IPS DF 19.7 (cell line): ENCODE results near the gene TMEM106C.
"Not testable (repeated sequence)": the region's sequence is repeated elsewhere in the genome, so short reads cannot be mapped to it uniquely, and the experiment has no call there.

ENCODE experiments used
- DNase-seq: peaks from one replicate; pipeline ENCODE4 v3.0.0-alpha.2; 2013; ENCODE audit warnings: low read depth, low spot score

The TMEM106C gene

DNA sequence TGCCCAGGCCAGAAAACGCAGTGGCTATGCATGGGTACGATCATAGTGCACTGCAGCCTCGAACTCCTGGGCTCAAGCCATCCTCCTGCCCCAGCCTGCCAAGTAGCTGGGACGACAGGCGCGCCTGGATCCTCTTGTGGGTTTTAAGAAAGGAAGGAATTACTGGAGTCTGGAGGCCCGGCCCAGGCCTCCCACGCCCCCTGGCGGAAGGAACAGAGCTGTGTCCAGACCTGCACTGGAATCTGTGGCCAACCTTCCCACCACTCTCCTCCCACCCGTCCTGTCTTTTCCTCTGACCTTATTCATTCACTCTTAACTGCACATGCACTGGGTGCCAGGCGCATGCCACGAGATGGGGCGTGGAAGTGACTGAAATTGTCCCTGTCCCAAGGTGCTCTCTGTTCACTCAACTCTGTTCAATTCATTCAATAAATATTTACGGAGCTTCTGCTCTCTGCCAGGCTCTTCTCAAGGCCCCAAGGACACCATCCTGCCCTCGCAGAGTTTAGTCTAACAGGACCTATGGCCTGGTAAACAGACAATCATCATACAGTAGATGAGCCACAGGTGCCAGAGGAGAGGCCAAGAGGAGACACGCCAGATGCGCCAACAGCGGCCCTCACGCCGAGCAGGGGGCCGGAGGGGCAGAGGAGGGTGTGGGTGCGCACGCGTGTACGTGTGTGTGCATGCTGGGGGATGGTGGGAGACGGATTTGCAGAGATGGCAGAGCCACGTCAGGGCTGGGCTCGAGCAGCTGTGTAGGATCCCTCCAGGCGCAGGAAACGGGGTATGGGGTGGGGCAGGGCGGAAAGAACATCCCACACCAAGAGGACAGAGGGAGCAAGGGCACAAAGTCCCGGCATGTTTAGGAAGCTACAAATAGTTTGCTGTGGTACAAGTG, 13.7 kb upstream of the TMEM106C start:
- no peak for DNase-seq

- no peak for DNase-seq
These were observed 12.4 kb upstream of the TMEM106C start for GRCh38 chr12:47950856-47951468.

DNA sequence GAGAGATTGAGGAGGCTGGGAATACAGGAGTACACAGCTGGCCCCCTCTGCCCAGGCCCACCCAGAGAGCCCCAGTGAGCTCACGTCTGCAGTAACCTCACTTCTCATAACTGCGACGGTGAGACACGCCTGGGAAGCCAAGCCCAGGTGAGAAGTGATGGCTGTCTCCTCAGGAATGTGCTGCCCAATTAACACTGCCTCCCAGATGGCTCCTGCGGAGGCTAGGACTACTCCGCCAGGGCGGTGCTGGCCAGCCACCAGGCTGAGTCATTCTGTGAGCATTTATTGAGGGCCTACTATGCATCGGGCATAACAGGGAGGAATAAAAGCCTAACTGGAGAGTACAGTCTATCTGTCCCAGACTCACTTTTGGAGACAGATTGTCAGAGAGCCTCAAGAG, 9.3 kb upstream of the TMEM106C start:
- DNase-seq, result no peak

DNA sequence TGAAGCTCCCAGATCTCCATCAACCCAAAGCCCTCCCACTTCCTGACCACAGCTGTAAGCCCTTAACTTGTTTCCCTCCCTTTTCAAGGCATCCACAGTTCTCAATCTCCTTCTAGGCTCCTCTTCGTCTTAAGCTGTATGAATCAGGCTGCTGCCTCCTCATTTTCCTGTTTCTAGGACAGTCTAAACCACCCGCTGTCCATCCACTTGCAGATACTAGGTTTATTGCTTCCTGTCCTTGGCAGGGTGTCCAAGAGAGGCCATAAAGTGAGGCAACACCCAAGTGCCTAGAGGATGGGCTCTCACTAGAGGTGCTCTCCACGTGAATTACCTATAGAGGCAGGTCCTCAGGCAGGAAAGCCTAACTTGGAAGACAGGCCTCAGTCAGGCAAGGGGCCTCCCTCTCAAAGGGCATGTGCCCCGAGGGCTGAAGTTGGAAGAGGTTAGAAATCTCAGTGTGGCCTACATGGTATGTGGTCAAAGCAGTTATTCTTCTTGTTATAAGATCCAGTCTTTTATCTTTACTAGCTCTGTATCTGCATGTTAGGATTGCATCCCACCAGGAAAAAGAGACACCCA, 8.8 kb upstream of the TMEM106C start:
- DNase-seq, result no peak

DNA sequence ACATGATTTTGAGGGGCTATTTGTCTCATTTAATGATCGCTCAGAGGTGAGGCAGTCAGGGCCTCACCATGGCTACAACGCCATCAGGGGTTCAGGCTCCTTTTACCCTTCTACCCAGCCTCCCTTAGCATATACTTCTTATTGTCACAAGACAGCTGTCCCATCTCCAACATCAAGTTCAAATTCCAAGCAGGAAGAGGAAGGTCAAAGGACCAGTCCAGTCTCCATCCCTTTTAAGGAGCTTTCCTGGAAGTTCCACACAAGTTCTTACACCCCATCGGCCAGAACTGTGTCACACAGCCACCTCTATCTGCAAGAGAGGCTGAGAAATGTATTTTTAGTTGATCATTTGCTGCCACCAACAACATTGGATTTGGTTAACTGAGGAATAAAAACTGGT, 8.3 kb upstream of the TMEM106C start:
- no peak for DNase-seq

GRCh38 chr12:47957671-47958070, 5.7 kb upstream of the TMEM106C start:
- DNase-seq, result not testable (repeated sequence)

DNA sequence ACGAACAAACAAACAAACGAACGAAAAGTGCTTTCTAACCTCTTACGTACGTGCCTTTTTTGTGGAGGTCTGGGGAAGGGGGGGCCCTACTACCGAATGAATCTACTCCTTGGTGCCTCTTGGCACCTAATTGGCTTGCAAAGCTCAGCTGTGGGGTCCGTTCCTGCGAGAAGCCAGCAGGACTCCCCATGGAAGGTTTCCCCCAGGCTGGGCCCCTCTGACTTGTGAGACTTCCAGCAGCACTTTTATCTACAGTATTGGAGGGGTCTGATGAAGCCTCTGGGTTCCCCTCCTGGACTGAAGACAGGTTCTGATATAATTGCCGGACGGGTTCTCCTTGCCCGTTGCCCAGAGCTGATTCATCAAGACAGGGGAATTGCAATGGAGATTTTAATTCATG, 1.2 kb upstream of the TMEM106C start:
- no peak for DNase-seq

DNA sequence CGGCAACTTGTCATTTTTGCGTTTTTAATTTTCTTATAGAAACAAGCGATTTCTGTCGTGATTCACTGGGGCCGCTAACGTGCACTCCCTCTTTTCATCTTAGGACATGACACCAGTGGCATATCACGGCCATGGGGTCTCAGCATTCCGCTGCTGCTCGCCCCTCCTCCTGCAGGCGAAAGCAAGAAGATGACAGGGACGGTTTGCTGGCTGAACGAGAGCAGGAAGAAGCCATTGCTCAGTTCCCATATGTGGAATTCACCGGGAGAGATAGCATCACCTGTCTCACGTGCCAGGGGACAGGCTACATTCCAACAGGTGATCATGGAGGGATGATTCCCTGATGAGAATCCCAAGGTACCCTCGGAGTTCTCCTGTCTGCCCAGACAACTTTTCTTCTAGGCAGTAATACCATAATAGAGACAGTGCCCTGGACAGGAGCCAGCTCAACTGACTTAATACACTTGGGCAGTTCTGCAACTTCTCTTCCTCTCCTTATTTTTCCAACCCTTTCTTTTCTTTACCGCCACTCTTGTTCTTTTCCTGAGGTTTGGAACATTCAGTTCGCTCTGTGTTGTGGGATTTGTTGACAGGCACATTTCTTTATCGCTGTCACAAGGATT, 821 bp downstream of the TMEM106C start:
- no peak for DNase-seq

- no peak for DNase-seq
These were observed 2.2 kb downstream of the TMEM106C start for GRCh38 chr12:47965581-47965980.

DNA sequence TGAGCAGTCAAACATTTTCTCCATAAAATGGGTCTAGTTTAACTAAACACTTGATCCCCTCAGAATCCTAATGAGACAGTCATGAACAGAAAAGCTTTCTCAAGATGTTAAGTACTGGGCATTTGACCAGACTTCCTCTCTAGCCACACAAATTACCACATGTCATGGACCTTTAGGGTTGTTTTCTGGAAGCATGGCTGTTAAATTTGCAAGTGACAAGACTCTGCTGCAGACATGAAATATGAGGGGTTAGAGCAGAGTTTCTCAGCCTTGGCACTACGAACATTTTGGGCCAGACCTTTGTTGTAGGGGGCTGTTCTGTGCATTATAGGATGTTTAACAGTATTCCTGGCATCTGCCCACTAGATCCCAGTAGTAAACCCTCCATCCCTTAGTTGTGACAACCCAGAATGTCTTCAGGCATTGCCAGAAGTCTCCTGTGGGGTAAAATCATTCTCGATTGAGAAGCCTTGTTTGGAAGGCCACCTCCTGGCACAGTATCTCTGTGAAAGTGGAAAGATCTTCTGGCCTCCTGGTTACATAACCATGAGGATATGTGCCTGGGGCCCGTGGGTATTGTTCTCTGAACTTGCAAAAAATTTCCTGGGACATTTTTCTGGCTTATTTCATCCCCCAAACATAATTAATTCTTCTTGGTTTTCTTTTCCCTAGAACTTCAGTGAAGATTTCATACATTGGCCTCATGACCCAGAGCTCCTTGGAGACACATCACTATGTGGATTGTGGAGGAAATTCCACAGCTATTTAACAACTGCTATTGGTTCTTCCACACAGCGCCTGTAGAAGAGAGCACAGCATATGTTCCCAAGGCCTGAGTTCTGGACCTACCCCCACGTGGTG, 4.3 kb downstream of the TMEM106C start:
- no peak for DNase-seq

GRCh38 chr12:47969845-47970244, 6.4 kb downstream of the TMEM106C start:
- no peak for DNase-seq

GRCh38 chr12:47970843-47971242, 7.4 kb downstream of the TMEM106C start:
- DNase-seq, result no peak

GRCh38 chr12:47972895-47973294, 9.5 kb downstream of the TMEM106C start:
- DNase-seq, result no peak

GRCh38 chr12:47973870-47974269, 10.5 kb downstream of the TMEM106C start:
- no peak for DNase-seq

GRCh38 chr12:47975036-47975620, 11.7 kb downstream of the TMEM106C start:
- DNase-seq, result no peak

GRCh38 chr12:47975816-47976215, 12.4 kb downstream of the TMEM106C start:
- no peak for DNase-seq

- no peak for DNase-seq
These were observed 13.8 kb downstream of the TMEM106C start for GRCh38 chr12:47977046-47977771.

GRCh38 chr12:47977772-47978597, 14.6 kb downstream of the TMEM106C start:
- no peak for DNase-seq

- DNase-seq, result no peak
These were observed 15.1 kb downstream of the TMEM106C start for GRCh38 chr12:47978598-47978873.

DNA sequence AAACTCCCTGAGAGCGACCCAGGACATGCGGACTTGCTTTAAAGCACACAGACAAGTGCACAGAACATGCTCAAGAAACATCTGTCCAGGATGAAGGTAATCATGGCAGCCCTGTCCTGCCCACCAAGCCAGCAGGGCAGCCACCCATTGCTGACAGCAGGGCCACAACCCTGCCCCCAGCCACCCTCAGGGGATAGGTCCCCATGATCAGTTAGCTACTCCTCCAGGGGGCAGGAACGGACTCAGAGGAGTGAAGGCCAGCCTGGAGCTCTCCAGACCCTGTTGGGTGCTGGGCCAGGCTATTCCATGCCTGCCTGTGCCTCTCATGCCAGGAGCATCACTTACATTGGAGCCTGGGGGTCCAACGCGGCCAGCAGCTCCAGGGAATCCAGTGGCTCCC, 15.8 kb downstream of the TMEM106C start:
- DNase-seq, result no peak
